Progenitor cell of endocrine pancreas (in vitro differentiated cells): ENCODE measurements around the gene EME2. TPM values are rescaled to one million over a fixed set of nuclear protein-coding genes. Genes with fewer than 3 reads are reported as not detected.

ENCODE experiments used
- DNase-seq: peaks from one replicate; pipeline ENCODE4 v3.0.0; 2021; ENCODE audit warnings: low spot score; ENCODE audit not compliant: unreplicated experiment
- H3K27ac Mint-ChIP-seq: 2 replicates; pipeline ENCODE4 v1.8.0; 2021; ENCODE audit warnings: mild to moderate bottlenecking, moderate library complexity, mixed read lengths
- H3K27me3 Mint-ChIP-seq: 2 replicates; pipeline ENCODE4 v1.8.0; 2021; ENCODE audit warnings: mixed read lengths
- H3K36me3 Mint-ChIP-seq: 2 replicates; pipeline ENCODE4 v1.8.0; 2022; ENCODE audit warnings: mixed read lengths; ENCODE audit not compliant: insufficient read depth
- H3K4me1 Mint-ChIP-seq: 2 replicates; pipeline ENCODE4 v1.8.0; 2021; ENCODE audit warnings: low read depth, mixed read lengths
- H3K4me3 Mint-ChIP-seq: 2 replicates; pipeline ENCODE4 v1.8.0; 2021; ENCODE audit warnings: low read depth, mild to moderate bottlenecking, moderate library complexity, mixed read lengths
- H3K9me3 Mint-ChIP-seq: 2 replicates; pipeline ENCODE4 v1.8.0; 2021; ENCODE audit warnings: low read depth, mixed read lengths
- total RNA-seq: library from RNA; stranded (reverse); gene quantifications from 2 replicates; pipeline ENCODE4 v1.2.1, GENCODE V29; 2021
- TF ChIP-seq, protein P1 (sequence below): fragments of 200-600 bp; sonication (generic); IDR thresholded peaks from one replicate; pipeline ENCODE4 v1.5.0; 2021; ENCODE audit warnings: antibody characterized with exemption, mild to moderate bottlenecking; ENCODE audit not compliant: unreplicated experiment

EME2 gene
- total RNA-seq, 1 donor from 2014 or later, result 50.6 TPM

DNA sequence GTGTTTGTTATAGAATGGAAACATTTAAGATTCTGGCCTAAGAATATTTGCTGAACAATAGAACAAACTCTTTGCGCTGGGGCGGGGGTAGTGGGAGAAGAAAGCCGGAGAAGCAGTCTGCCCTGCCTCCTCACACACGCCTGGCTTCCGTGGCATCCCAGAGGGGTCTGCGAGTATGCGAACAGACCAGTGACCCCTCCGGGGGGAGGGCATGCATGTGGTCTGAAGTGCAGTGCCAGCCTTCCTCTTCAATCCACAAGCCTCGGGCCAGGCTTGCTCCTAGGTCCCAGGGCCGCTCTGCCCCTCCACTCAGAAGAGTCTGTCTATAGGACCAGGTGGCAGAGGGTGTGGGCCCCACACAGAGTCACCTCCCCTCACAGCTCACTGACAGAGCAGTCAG lies 35.0 kb downstream of the EME2 start:
- DNase-seq, result no peak
- TF ChIP-seq, protein P1, sequence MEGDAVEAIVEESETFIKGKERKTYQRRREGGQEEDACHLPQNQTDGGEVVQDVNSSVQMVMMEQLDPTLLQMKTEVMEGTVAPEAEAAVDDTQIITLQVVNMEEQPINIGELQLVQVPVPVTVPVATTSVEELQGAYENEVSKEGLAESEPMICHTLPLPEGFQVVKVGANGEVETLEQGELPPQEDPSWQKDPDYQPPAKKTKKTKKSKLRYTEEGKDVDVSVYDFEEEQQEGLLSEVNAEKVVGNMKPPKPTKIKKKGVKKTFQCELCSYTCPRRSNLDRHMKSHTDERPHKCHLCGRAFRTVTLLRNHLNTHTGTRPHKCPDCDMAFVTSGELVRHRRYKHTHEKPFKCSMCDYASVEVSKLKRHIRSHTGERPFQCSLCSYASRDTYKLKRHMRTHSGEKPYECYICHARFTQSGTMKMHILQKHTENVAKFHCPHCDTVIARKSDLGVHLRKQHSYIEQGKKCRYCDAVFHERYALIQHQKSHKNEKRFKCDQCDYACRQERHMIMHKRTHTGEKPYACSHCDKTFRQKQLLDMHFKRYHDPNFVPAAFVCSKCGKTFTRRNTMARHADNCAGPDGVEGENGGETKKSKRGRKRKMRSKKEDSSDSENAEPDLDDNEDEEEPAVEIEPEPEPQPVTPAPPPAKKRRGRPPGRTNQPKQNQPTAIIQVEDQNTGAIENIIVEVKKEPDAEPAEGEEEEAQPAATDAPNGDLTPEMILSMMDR, result no peak
- no peaks in the 10 kb centered on the region for H3K27me3 Mint-ChIP-seq
- H3K4me3 Mint-ChIP-seq, result no peak overlapping the region
- no peaks in the 10 kb centered on the region for H3K9me3 Mint-ChIP-seq
- H3K27ac Mint-ChIP-seq, result no peak overlapping the region
- H3K36me3 Mint-ChIP-seq, result peaks cover 22% of the 10 kb centered on the region
- no peaks in the 10 kb centered on the region for H3K4me1 Mint-ChIP-seq

DNA sequence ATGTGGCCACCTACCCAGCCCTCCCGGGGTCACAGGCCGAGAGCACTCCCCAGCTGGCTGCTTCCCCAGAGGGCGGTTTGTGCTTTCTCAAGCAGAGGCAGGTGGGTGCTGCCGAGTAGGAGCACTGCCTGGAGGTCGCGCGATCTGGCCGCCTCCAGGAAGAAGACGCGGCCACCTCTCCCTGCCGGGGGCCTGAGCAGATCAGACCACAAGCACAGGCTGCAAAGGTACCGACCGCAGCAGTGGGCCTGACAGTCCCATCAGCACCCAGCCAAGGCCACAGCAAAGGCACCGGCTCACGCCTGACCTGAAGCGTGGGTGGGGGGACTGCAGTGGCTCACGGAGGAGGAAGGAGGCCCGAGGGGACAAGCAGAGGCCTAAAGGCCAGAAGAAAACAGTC lies 36.1 kb downstream of the EME2 start:
- no peak for DNase-seq
- H3K27me3 Mint-ChIP-seq, result no peaks in the 10 kb centered on the region
- H3K4me3 Mint-ChIP-seq, result no peak overlapping the region
- H3K4me1 Mint-ChIP-seq, result no peaks in the 10 kb centered on the region
- peaks cover 27% of the 10 kb centered on the region for H3K36me3 Mint-ChIP-seq
- H3K27ac Mint-ChIP-seq, result no peak overlapping the region
- H3K9me3 Mint-ChIP-seq, result no peaks in the 10 kb centered on the region
- TF ChIP-seq, protein P1, result no peak

DNA sequence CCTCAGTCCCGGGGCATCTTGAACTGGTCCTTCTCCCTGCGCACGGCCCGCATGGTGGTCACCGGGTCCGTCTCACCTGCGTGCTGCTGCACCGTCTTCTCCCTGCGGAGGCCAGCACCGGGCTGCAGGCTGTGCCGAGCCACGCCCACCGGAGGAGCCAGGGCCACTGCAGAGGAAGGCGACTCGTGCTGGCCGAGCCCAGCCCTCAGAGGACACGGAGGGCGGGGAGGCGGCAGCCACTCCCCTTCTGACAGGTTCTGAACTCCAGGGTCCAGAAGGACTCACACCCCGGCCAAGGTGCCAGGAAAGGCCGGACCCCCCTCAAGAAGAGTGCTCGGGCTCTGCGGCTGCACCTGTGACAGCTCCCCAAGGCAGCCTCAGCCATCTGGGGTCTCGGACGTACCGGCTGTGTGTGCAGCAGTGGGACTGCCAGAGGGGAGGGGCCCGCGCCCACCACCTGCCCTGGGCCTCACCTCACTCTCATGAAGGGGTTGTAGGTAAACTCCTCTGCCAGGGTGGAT lies 36.7 kb downstream of the EME2 start:
- no peaks in the 10 kb centered on the region for H3K27me3 Mint-ChIP-seq
- H3K4me3 Mint-ChIP-seq, result no peak overlapping the region
- no peaks in the 10 kb centered on the region for H3K9me3 Mint-ChIP-seq
- H3K36me3 Mint-ChIP-seq, result peaks cover 29% of the 10 kb centered on the region
- no peaks in the 10 kb centered on the region for H3K4me1 Mint-ChIP-seq
- TF ChIP-seq, protein P1, result no peak
- DNase-seq, result no peak
- no peak overlapping the region for H3K27ac Mint-ChIP-seq

DNA sequence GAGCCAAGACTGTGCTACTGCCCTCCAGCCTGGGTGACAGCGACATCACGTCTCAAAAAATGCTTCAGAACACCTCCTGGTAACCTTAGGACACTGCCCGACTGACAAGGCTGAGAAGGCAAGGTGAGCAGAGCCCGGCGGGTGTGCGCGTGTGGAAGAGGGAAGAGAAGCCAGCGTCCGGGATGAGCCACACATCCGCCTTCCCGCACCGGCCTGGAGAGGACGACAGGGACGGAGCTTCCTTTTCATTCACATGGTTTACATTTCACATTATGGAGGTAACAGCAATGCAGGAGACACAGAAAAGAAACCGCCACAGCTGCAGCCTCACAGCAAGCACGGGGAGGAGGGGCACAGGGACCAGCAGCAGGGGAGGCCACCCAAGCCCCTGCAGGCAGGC lies 37.5 kb downstream of the EME2 start:
- H3K4me1 Mint-ChIP-seq, result no peaks in the 10 kb centered on the region
- no peak overlapping the region for H3K4me3 Mint-ChIP-seq
- no peak for DNase-seq
- H3K9me3 Mint-ChIP-seq, result no peaks in the 10 kb centered on the region
- H3K36me3 Mint-ChIP-seq, result peaks cover 31% of the 10 kb centered on the region
- no peak overlapping the region for H3K27ac Mint-ChIP-seq
- no peaks in the 10 kb centered on the region for H3K27me3 Mint-ChIP-seq
- TF ChIP-seq, protein P1, result no peak

DNA sequence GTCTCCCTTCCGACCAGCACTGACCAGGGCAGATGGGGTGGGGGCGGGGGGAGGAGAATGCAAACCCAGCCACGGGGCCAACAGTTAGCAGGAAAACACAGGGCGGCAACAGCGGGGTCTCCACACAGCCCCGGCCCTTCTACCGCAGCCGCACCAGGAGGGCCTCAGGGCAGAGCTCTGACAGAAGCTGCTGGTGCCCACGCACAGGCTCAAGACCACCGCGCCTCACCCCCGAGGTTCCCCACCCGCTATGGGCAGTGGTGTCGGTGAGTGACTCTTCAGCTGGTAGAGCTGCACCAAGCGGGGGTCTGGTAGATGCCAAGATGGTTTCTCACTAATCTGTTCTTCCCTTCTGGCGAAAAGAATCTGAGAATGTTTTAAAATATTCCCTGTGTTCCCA lies 37.9 kb downstream of the EME2 start:
- no peaks in the 10 kb centered on the region for H3K9me3 Mint-ChIP-seq
- H3K27me3 Mint-ChIP-seq, result no peaks in the 10 kb centered on the region
- H3K4me3 Mint-ChIP-seq, result no peak overlapping the region
- no peak overlapping the region for H3K27ac Mint-ChIP-seq
- TF ChIP-seq, protein P1, result no peak
- no peaks in the 10 kb centered on the region for H3K4me1 Mint-ChIP-seq
- DNase-seq, result no peak
- peaks cover 33% of the 10 kb centered on the region for H3K36me3 Mint-ChIP-seq
